GM18861 (cell line): Measurements from ENCODE around the gene SRGN.
"Not testable (repeated sequence)": the region's sequence is repeated elsewhere in the genome, so short reads cannot be mapped to it uniquely, and the experiment has no call there.

ENCODE experiments used
- ATAC-seq: cut with Tn5 transposase; IDR thresholded peaks from one replicate; pipeline ENCODE4 v1.9.1; 2021; ENCODE audit not compliant: unreplicated experiment

SRGN gene, protein sequence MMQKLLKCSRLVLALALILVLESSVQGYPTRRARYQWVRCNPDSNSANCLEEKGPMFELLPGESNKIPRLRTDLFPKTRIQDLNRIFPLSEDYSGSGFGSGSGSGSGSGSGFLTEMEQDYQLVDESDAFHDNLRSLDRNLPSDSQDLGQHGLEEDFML

DNA sequence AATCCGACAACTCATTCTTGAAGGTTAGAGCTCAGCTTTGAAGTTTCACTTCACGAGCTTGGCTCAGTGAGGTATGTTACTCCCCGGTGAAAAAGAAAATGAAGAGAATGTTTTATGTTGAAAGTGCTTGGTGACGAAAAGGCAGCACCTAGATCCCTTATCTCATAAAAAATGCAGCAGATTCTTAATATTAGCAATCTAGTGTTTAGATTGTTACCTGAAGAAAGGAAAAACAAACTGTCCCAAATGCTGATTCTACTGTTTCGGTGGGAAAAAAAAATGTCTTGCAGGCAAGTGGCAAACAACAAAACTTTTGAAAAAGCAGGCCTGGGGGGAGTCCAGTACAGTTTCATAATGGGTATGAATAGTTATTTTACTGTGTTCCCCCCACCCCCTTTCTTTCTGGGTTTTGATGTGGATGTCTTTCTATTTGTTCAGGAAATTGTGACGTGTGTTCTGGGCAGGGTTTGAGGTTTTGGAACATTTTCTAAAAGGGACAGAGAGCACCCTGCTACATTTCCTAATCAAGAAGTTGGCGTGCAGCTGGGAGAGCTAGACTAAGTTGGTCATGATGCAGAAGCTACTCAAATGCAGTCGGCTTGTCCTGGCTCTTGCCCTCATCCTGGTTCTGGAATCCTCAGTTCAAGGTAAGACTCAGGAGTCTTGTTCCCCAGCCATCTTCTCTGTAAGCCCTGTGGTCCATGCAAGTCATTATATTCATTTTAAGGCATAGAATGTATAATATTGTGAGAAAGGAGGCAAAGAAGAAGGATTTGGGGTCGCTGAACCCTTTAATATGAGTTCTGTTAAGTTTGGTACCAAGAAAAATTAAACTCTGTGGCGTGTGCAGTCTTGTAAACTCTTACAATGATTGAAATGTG is at the start of gene SRGN:
SRGN (plus strand) TSS at position 514 of the 881 bp plus-strand sequence; CDS start at position 569, 55 bp downstream.
- peak; percentile 41 for ATAC-seq

DNA sequence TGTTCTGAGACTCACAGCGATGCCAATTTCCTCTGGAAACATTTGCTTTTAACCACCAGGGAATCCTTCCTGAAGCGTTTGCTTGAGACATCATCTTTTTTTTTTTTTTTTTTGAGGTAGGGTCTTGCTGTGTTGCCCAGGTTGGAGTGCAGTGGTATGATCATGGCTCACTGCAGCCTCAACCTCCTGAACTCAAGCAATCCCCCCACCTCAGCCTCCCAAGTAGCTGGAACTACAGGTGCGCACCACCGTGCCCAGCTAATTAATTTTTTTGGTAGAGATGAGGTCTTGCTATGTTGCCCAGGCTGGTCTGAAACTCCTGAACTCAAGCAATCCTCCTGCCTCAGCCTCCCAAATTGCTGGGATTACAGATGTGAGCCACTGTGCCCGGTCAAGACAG is 47.0 kb upstream of the SRGN start:
- not testable (repeated sequence) for ATAC-seq

DNA sequence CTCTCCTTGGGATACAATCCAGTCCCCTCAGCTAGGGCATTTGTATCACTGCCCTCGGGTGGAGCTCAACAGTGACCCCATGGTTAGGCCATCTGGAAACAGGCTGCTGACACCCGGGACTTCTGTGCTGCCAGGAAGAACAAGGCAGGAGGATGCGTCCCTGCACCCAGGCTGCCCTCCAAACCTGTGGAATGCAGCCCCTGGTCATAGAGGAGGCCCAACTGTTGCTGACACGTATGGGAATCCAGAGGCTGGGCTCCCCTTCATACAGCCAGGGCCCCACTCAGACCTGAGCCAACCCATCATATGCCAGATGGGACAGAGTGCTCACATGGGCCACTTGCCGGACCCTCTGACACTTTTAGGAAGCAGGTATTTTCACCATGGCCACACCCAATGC is 45.5 kb upstream of the SRGN start:
- no peak for ATAC-seq

DNA sequence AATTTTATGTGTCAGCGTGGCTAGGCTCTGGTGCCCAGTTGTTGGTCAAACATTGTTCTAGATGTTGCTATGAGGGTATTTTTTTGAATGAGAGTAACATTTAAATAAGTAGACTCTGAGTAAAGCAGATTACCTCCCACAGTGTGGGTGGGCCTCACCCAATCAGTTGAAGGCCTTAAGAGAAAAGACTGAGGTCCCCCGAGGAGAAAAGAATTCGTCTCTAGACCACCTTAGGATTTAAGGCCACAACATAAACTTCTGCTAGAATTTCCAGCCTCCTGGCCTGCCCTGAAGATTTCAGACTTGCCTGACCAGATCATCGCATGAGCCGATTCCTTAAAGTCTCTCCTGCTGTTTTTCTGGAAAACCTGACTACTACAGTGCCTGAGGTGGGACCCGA is 45.1 kb upstream of the SRGN start:
- no peak for ATAC-seq

DNA sequence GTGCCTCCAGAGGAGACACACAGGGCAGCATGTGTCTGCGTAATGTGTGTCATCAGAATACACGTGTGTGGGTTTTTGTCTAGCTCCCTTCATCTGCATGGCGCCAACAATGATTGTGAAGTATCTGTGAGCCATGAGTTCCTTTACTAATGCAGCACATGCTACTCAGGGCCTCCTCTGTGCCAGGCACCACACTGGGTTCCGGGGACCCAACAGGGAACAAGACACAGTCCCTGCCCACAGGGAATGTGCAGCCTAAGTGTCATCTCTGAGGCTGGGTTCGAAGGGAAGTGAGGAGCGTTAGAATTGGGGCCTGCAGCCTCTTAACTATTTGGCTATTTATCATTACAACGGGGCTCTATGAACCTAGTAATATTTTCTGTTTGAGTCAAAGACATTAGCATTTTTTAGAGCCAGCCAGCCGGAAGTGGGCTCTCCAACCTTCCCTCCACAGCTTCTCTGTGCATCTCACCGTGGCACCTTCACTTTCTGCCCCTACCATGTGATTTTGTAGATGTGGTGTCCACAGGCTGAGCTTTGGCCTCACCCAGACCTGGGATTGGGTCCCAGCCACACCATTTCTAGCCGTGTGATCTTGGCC is 43.9 kb upstream of the SRGN start:
- peak; percentile 47 for ATAC-seq

DNA sequence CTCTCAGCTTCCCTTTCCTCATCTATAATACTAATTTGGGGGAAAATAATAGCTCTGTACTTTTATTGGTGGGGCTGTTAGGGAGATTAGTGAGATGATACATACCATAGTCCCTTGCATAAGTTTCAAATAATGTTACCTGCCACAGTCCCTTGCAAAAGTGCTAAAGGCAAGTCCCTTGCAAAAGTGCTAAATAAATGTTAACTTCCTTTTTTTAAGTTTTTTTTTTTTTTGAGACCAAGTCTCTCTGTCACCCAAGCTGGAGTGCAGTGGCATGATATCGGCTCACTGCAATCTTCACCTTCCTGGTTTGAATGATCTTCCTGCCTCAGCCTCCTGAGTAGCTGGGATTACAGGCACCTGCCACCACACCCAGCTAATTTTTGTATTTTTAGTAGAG is 43.4 kb upstream of the SRGN start:
- ATAC-seq: peak; percentile 2

DNA sequence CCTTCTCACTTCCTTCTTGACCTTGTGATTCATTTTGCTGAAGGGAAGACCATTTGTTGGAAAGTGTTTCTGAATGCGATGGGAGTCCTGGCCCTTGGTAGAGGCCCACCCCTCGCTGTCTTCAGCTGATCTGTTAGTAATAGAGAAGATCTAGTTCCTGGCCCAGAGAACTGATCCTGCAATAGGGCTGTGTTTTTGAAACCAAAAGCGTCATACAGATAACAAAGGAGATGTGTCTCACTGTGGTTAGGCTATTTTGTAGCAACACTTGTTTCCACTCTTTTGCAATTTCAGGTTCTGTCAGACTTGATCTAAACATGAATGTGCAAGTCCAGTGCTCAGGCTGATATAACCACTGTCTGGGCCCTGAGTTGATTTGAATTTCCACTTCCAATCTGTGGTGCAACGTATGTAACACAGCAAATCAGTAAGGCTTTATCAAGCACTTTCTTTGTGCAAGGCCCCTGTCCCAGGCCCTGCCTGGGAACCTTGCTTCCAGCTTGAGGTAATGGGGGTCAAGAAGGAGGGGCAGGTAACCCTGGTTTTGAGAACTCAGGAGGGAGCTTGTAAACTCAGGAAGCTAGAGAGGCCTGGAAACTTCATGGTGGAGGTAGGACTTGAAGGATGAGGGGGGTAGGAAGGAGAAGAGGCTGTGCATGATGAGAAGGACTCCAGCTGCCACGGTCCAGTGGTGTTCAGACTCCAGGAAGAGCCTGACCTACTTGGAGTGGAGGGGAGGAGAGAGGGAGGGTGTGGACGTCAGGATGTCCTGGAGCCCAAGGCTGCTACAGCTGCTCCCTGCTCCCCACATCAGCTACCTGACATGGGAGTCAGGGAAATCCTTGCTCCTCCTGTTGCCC is 42.2 kb upstream of the SRGN start:
- ATAC-seq: peak; percentile 59

DNA sequence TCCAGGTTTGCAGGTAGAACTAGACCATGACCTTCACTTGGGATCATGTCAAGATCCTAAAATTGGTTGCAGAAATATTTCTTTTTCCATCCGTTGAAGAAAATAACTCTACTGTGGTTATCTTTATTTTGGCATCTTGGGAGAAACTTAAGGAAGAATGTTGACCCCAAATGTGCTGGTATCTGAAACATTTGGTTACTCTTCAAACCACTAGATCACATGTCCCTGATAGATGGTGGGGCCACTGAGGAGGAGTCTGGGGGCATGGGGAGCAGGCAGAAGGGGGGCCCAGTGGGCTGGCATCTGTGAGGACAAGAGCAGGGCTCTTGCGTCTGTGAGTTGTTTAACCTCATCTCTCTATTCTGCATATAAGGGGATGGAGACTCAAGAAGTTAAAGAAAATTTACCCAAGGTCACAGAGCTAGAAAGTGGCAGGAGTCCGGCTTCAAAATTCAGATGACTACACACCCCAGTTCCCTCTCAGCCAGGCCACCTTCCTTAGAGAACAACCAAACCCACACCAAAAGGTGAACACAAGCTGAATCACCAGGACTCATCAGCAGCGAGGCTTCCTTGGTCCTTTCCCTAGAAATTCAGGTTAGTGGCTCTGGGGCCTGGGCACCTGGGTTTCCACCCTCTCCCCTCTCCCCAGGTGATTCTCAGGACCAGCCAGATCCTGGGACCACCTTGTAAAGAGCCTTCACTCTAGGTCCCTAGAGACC is 40.6 kb upstream of the SRGN start:
- no peak for ATAC-seq

DNA sequence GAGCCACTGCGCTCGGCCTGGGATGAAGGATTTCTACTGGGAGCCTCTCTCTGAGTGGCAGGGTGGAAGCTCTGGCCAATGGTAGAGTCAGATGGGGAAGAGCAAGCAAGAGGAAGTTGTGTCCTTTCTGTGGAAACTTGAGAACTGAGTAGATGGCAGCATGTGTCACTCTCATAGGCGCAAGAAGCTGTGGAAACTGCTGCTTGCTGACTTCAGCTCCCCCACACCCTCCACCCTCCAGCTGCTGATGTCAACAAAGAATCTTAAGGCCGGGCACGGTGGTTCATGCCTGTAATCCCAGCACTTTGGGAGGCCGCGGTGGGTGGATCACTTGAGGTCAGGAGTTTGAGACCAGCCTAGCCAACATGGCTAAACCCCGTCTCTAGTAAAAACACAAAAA is 39.8 kb upstream of the SRGN start:
- ATAC-seq: no peak

DNA sequence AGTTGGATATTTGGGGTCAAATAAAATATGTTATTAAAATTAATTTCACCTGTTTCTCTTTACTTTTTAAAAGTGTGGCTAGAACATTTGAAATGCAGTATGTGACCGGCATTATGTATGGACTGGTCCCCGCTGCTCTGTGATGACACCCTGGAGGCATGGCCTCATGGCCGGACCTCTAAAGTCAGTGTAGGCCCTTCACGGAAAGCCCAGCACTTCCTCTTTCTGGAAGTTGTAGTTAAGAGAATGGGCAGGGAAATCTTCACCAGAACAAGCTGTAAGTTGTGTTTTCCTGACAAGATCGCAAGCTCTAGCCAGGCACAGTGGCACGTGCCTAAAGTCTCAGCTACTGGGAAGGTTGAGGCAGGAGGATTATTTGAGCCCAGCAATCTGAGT is 38.3 kb upstream of the SRGN start:
- ATAC-seq: no peak

DNA sequence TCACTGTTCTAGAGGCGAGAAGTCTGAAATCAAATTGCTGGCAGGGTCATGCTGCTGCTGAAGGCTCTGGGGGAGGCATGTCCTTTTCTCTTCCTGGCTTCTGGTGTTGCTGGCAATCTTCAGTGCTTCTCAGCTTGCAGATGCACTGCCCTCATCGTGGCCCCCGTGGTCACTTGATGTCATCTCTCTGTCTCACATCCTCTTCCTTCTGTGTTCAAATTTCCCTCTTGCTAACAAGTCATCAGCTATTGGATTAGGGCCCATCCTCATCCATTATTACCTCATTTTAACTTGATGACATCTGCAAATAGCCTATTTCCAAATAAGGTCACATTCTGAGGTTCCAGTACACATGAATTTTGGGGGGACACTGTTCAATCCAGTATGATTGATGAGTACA is 36.6 kb upstream of the SRGN start:
- peak; percentile 39 for ATAC-seq

DNA sequence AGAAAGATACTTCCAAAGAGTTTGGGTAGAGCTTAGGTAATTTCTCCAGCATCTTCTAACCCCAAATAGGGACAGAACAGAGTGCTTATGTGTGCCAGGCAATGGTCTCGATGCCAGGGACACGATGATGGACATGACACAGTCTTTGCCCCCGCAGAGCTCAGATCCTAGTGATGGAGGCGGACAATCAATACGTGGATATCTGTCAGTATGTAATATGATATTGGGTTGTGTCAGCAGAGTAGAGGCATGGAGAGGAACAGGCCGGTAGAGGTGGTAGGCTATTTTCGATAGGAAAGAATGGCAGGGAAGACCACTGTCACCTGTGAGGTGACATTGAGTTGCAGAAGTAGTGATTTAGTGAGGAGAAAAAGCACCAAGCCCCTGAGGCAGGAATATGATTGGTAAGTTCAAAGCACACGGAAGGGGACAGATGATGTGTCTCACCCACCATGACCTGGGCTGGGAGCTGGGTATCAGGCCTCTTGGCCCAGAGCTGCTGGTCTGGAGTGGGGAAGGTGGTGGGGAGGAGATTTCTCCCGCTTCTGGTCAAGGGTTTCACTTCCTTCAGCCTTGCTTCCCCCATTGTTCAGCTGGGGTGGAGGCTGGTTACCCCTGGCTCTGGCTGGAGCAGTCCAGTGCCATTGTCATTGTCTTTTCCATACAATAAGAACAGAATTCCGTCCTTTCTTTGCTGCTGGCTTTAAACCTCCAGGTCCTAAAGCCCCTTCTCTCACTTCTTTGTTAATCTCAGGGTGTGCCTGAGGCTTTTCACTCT is 36.0 kb upstream of the SRGN start:
- no peak for ATAC-seq

DNA sequence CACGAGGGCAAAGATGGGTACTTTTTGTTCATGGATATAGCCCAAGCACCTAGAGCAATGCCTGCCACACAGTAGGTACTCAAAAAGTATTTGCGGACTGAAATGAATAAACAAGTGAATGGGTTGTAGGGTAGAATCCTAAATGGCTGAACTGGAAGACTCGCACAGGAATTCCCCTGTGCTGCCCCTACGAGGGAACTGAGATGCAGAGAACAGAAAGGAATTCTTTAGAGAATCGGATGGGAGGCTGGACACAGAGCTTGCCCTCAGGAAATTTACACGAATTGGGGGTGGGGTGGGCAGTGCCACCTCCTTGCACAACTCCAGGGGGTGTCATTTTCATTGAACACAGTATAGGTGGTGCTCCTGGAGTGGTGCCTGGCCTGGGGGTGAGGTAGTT is 35.2 kb upstream of the SRGN start:
- ATAC-seq: no peak

DNA sequence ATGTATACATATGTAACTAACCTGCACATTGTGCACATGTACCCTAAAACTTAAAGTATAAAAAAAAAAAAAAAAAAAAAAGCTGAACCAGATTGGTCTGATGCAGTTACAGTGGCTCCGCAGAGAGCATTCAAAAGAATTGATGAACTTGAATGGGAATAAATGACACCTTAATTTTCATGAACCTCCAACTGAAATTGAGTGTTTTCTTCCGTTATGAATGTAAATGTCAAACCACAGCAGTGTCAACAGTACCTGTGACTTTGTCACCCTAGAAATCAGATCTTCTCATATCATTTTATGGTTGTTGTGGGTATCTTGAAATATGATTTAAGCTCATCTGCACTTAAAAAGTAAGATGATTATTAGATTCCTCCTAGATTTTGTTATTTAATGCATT is 32.7 kb upstream of the SRGN start:
- no peak for ATAC-seq

DNA sequence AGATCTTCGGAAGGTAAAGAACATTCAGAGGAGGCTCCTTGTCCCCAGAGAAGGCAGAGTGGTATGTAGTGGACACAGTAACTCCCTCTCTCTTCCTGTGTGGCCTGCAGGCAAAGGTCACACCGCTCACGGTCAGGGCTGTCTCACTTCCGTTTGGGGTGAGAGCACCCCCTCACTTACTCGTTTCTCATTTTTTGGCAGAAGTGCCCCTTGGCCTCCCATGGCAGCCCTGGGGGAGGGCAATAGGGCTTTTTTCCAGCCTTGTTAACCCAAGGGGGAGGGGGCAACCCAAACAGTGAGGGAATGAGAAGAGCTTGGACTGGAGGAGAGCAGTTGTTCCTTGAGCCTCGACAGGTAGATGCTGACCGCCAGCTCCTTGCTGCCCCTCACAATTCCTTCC is 31.8 kb upstream of the SRGN start:
- ATAC-seq: no peak

DNA sequence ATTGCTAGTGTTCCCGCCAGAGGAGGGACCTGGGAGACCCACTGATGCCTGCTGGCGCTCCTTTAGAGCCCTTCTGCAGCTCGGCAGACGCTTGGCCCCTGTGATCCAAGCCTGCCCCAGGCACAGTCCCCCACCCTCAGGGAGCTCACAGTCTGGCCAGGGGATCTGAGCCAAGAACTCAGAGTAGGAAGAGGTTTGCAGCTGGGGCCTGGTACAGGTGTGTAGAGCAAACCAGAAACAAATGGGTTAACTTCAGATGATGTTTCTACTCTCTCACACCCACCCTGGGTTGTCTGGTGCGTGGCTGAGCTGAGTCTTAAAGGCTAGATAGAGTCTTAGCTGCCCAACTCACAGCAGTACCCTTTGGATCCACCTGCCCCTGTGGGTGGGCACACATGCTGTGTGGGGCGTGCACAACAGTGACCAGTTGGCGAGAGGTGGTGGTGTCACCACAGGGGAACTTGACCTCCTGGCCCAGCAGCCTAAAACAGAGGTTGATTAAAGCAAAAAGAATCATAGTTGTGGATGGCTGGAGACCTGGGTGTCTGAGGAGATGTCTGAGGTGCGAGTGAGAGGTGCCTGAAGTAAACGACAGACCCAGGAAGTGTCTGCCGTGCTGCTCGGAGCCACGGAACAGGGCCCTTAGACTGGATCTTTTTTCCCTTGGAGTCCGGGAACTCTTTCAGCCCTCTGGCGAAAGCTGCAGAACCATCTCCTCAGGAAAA is 31.2 kb upstream of the SRGN start:
- no peak for ATAC-seq

DNA sequence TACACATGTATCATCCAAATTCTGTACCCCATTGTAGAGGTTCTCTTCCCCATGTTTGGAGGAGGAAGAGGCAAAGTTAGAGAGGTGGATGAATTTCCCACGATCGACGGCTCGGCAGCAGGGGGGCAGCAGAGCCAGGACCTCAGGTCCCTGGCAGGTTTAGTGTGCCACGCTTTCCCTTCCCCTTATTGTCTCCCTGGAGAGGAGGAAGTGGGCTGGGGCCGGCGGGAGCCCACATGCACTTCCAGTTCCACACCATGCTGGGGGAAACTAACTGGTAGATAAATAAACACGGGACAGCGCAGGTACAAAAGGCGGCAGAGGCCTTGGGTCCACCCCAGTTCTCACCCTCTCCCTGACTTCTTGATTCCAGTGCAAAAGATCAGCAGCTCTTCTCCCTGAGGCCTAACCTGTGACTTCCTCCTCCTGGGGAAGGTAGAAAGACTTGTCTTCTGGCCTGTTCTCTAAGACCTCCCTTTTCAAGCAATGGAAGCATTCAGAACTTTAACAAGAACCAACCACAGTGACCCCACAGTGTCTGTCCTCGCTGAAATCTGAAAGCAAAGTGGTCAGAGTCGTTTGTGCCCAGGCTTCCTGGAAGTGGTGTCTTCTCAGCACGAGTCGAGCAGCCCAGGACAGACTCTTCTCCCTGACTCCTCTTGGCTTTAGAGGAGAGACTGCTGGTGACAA is 30.5 kb upstream of the SRGN start:
- no peak for ATAC-seq

DNA sequence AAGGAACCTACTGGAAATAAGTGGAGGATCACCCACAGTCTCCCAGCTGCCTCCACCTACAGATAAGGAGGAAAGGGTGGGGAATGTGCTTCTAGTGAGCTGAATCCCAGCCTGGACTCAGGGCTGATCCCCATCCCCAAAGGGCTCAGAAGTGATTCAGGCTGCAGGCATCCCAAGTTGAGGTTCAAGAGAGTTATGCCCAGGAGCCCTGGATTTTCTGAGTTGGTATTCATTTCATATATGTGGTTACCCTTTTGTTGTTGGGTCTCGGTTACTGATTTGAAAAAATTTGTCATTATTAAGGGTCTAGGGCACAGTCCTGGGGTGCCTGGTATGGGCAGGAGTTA is 30.0 kb upstream of the SRGN start:
- no peak for ATAC-seq
